HG03108 (cell line): ENCODE measurements around the gene OXER1.
A peak's percentile ranks its signal among the peaks of the same experiment; 100 is the strongest.

ENCODE experiments used
- ATAC-seq: cut with Tn5 transposase; IDR thresholded peaks from one replicate; pipeline ENCODE4 v1.9.1; 2021; ENCODE audit warnings: moderate library complexity; ENCODE audit not compliant: unreplicated experiment

The OXER1 gene

GRCh38 chr2:42770288-42771131, 6.6 kb upstream of the OXER1 start:
- peak; percentile 48 for ATAC-seq

GRCh38 chr2:42769583-42770287, 5.8 kb upstream of the OXER1 start:
- no peak for ATAC-seq

GRCh38 chr2:42768706-42769256, 4.8 kb upstream of the OXER1 start:
- ATAC-seq: no peak

GRCh38 chr2:42767899-42768705, 4.2 kb upstream of the OXER1 start:
- ATAC-seq: no peak

- no peak for ATAC-seq
Observed at GRCh38 chr2:42767080-42767898, 3.4 kb upstream of the OXER1 start.

GRCh38 chr2:42765686-42766085, 1.8 kb upstream of the OXER1 start:
- no peak for ATAC-seq

GRCh38 chr2:42764901-42765300, 966 bp upstream of the OXER1 start:
- ATAC-seq: no peak

- no peak for ATAC-seq
Observed at GRCh38 chr2:42762823-42763804, 821 bp downstream of the OXER1 start.

- no peak for ATAC-seq
Observed at GRCh38 chr2:42762155-42762554, 1.8 kb downstream of the OXER1 start.

- ATAC-seq: no peak
Observed at GRCh38 chr2:42761554-42761953, 2.4 kb downstream of the OXER1 start.

GRCh38 chr2:42758751-42759150, 5.2 kb downstream of the OXER1 start:
- no peak for ATAC-seq

GRCh38 chr2:42757981-42758740, 5.8 kb downstream of the OXER1 start:
- no peak for ATAC-seq

GRCh38 chr2:42756966-42757513, 6.9 kb downstream of the OXER1 start:
- ATAC-seq: no peak

GRCh38 chr2:42756150-42756775, 7.7 kb downstream of the OXER1 start:
- no peak for ATAC-seq

GRCh38 chr2:42755191-42755880, 8.6 kb downstream of the OXER1 start:
- ATAC-seq: no peak

- no peak for ATAC-seq
Observed at GRCh38 chr2:42754776-42755140, 9.2 kb downstream of the OXER1 start.
